Cardiac atrium fibroblast (primary cell): ENCODE data around the gene ZNF470. TPM values are rescaled to one million over a fixed set of nuclear protein-coding genes. Genes with fewer than 3 reads are reported as not detected.

Experiments
- total RNA-seq: library from RNA; depleted of rRNA; stranded (reverse); fragments of >200 nt; gene quantifications from 2 replicates; pipeline ENCODE4 v1.2.3, GENCODE V29; 2015

The ZNF470 gene
- total RNA-seq, result 4.9 and 5.4 TPM in 2 replicates

DNA sequence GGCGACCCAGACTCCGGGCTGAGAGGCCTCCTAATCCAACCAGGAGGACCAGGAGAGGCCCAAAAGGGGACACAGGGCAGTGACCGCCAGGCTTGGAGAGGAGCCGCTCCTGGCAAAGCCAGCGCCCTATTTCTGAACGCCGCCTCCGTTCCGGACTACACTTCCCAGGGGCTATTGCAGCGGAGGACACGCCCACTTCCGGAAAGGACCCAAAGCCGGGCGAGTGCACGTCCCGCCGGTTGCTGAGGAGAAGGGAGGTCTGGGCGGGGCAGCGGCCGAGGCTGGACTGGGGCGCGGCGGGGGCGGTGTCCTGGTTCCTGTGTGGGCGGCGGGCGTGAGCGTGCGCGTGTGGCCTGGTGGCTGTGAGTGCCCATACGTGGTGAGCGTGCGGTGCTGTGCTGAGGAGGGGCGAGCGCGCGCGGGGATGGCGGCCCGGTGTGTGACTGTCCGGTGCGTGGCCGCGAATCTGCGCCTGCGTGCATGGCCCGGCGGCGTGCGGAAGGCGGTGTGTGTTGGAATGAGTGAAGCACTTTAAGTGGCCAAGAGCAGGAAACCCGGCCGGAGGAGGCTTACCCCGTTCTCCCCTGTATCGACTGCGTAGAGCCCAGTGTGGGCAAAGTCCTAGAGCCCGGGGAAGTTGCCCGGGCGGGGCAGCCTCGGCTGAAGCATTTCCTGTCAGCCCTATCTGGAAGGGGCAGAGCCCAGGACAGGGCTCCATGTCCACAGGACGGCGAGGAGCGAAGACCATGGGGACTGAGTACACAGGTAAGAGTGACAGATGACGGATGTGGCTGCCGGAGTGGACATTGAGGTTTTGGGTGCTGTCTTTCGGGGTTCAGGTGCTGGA is at the start of gene ZNF470:
Gene ZNF470 (plus strand): TSS at position 195 of the 847 bp plus-strand sequence. CDS start 2,844 bp downstream, outside the sequence.

DNA sequence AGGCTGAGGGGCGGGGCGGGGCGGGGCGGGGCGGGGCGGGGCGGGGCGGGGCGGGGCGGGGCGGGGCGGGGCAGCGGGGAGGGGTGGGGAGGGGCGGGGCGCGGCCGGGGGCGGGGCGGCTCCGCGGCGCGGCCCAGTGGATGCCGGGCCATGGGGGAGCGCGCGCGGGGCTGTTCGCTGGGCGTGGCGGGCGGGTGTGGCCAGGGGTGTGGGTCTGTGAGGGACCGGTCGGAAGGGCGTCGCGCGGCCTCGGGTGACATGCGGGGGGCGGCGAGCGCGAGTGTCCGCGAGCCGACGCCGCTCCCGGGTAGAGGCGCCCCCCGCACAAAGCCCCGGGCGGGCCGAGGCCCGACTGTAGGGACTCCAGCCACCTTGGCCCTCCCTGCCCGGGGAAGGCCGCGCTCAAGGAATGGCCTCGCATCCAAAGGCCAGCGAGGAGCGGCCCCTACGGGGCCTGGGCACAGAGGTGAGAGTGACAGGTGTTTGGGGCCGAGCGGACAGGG is 28.5 kb upstream of the ZNF470 start, which contains the start of gene ZFP28:
Gene ZFP28 (plus strand): TSS at position 188 of the 503 bp plus-strand sequence. CDS start 71 bp downstream, at position 259.

DNA sequence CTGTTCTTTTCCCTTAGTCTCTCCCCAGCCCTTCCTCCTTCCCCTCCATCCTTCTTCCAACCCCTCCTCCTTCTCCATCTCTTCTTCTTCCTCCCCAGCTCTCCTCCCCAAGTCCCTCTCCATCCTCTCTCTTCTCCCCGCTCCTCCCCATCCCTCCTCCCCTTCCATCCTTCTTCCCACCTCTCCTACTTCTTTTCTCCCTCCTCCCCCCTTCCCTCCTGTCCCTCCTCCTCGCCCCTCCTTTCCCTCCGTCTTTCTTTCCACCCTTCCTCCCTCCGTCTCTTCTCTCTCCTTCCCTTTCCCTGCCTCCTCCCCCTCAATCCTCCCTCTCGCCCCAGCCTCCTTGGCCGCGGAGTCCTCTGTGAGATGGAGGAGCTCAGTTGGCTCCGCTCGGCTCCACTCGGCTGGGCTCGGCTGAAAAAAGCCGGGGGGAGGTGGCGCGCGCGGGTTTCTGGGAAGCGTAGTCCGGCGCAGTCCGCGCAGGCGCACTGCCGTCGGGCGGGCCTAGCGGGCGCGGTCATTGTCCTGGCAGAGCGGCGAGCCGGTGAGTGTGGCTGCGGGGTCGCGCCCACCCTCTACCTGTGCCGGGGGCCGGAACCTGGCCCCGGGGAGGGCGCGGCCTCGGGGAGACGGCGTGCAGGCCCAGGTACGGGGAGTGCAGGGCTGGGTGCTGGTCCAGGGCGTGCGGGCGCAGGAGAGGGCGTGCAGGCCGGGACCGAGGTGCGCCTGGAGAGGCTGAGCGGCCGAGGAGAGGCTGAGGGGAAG is 27.7 kb downstream of the ZNF470 start, which contains the start of gene ZNF71:
Gene ZNF71 (plus strand): TSS at position 520 of the 765 bp plus-strand sequence. CDS start 6,257 bp downstream, outside the sequence.

Other genes starting within 250 kb of the ZNF470 start
- 1.6 and 3.2 TPM in 2 replicates for gene ZNF582, start 173.9 kb upstream of the ZNF470 start, total RNA-seq
- gene ZNF583, start 163.1 kb upstream of the ZNF470 start, total RNA-seq, result 2.7 and 2.8 TPM in 2 replicates
- 5.0 and 5.2 TPM in 2 replicates for gene ZNF667, start 90.1 kb upstream of the ZNF470 start, total RNA-seq
- gene ZNF471, start 59.6 kb upstream of the ZNF470 start, total RNA-seq, result 3.2 and 3.6 TPM in 2 replicates
- 7.8 and 13.4 TPM in 2 replicates for gene ZFP28, start 28.5 kb upstream of the ZNF470 start, total RNA-seq
- 4.0 and 9.4 TPM in 2 replicates for gene ZNF71, start 27.8 kb downstream of the ZNF470 start, total RNA-seq
- gene SMIM17, start 75.7 kb downstream of the ZNF470 start, total RNA-seq, result not detected in 2 replicates
- gene ZNF835, start 104.3 kb downstream of the ZNF470 start, total RNA-seq, result 0.49 and 0.54 TPM in 2 replicates